GM19035 (cell line): Measurements from ENCODE around the gene PIPOX.

Source experiments
- ATAC-seq: cut with Tn5 transposase; IDR thresholded peaks from one replicate; pipeline ENCODE4 v1.9.1; 2021; ENCODE audit not compliant: unreplicated experiment

PIPOX gene, protein sequence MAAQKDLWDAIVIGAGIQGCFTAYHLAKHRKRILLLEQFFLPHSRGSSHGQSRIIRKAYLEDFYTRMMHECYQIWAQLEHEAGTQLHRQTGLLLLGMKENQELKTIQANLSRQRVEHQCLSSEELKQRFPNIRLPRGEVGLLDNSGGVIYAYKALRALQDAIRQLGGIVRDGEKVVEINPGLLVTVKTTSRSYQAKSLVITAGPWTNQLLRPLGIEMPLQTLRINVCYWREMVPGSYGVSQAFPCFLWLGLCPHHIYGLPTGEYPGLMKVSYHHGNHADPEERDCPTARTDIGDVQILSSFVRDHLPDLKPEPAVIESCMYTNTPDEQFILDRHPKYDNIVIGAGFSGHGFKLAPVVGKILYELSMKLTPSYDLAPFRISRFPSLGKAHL

DNA sequence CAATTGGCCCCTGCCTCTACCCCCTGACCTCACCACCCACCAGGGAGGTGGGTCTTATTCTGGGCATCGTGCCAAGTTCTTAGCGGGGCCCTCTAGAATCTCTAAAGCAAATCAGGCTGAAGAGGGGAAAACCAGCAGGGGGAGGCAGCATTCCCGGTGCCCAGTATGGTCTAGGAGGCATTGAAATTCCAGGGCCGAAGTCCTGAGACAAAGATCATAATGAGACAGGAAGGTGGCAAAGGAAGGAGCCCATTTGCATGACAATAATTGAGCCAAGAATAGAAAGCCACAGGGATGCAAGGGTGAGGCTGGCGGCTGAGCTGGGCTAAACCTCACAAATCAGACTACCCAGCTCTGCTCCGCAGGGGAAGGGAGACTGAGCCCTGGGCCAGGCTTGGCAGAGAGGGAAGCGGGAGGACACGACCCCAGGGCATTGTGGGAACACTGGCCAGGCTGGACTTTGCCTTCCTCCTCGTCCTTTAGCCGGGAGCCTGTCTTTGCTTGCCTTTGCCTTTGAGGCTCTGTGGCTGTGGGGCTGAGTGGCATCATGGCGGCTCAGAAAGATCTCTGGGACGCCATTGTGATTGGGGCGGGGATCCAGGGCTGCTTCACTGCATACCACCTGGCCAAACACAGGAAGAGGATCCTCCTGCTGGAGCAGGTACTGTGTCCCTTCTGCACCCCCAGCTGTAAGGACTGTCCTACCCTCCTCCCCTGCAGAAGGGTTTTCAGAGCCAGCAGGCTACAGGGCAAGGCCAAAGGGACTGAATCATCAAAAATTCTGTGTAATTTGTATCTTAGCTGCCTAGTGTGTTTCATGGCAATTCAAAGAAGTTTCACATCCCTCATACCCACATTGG, at the start of gene PIPOX:
Gene PIPOX, plus strand, starts transcription at position 463 of the 860 bp plus-strand sequence. Its CDS starts 85 bp downstream, at position 548.
- no peak for ATAC-seq

DNA sequence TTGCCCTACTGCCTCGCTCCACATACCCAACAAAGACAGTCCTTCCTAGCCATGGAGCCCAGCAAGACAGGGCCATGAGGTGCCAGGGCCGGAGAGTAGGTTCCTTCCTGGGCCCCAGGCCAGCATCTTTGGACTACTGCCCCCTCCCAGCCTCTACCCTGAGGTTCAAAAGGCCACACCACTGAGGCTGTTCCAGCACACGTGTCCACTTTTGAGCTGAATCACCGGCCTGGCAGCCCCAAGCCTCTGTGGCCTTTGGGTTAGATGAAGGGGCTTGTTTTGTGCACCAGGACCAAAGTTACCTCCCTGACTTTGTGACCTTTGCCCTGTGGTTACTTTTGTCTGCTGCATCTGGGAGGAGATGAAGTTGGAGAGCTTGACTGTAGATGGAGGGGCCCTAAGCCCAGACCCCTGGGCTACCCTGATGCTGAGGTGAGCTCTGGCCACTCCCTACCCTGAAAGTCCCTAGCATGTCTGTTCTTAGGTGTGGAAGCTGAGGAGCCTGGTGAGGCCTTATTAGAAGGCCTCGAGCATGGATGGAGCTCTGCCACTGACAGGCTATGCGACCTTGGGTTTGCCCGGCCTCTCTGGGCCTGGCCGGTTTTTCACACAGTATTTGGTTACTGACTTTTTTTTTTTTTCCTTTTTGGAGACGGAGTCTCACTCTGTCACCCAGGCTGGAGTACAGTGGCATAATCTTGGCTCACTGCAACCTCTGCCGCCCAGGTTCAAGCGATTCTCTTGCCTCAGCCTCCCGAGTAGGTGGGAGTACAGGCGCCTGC, 49.1 kb upstream of the PIPOX start:
- no peak for ATAC-seq

DNA sequence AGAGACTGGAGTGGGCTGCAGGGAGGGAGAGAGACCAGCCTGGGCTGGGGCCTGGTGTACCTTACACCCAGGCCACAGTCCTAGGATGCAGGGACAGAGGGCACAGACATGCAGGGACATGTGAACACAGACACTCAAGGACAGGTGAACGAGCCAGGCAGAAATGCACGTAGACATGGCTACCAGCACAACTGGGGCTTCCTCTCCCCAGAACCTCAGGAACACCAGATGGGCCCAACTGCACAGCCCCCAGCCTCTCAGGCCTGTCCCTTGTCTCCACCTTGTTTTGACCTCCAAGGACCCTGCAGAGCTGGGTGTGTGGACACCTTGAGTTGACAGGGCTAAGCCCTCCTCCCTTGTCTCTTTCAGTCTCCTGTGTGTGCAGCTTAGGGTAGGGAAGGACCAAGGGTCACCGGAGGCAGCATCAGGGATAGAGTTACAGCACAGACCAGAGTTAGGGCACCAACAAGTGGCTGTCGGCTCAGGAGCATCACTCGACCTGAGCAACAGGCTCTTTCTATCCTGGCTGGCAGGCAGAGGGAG, 46.3 kb upstream of the PIPOX start:
- ATAC-seq = no peak

DNA sequence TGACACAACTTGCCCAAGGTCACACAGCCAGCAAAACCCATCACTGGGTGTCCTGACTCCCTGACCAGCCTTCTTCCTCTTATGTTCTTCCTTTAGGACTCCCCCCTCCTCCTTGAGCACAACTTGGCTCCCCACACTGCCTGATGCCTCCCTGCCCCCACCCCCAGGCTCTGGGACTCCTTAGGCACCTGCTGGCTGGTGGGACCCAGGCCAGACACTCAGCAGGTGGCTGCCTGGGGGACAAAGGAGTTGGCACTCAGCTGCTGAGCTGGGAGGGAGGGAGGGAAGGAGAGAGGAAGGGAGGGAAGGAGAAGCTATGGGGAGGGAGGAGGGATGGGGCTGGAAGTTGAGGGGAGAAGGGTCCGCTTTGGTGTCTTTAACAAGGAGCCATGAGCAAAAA, 45.1 kb upstream of the PIPOX start:
- ATAC-seq = no peak

DNA sequence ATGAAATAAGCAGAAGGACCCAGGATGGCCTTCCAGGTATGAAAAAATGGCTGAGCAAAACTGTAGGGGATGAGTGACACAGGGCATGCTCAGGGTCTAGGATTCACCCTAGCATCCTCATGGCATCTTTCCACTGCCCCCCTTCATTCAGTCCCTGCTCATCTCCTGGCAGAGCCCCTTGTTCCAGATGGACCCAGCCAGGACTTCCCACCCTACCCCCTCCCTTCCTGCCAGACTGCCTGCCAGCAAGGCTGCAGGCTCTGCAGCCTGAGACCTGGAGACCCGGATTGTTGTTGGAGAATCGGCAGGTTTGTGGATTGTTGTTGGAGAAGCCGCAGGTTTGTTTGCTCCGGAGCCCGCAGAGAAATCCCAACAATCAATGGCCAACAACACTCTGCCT, 43.7 kb upstream of the PIPOX start:
- no peak for ATAC-seq

DNA sequence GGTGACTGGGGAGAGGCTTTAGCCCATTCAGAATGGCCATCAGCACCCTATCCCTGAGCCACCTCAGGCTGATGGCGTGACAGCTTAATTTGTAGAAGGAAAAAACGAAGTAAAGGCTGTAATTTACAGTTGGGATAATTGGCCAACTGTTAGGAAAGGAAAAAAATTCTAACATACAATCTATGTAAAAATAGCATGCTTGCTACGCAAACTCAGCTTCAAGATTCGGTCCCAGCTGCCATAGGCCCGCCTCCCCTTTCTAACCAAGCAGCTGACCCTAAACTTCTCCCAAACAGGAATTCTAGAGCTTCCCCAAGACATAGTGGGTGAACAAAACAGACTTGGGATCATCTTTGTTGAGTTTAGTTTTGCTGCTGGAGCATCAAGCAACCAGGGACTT, 42.0 kb upstream of the PIPOX start:
- no peak for ATAC-seq

DNA sequence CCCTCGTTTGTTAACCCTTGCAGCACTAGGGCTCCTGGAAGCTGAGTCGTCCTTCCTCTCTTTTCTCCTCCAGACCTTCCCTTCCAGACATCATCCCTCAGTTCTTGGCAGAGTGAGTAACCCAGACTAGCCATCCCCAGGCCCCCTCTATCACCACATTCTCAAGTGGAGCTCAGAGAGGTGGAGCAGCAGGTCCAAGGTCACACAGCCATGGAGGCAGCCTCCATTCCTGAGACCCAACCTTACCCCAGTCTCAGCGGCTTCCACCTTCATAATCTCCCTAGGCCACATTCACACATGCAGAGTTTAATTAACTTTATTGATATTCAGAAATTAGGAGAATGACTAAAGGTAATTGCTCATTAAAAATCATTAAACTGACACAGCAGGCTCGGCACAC, 40.1 kb upstream of the PIPOX start:
- no peak for ATAC-seq

DNA sequence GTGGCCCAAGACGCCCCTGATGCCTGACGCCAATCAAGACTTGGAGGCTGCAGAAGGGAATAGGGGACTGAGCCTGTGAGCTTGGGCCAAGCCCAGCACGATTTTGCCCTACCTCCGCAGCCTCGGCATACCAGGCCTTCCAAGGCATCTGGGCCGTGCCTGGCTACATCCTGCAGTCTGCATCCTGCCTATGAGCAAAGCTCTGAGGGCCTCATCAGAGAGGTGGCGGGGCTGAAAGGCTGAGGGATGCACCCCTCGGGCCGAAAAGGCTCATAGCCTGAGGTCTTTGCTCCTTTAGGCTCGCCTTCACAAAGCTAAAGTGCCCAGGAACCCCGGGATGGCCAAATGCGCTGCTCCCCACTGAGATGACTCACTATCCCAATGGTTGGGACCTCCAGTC, 39.7 kb upstream of the PIPOX start:
- no peak for ATAC-seq

DNA sequence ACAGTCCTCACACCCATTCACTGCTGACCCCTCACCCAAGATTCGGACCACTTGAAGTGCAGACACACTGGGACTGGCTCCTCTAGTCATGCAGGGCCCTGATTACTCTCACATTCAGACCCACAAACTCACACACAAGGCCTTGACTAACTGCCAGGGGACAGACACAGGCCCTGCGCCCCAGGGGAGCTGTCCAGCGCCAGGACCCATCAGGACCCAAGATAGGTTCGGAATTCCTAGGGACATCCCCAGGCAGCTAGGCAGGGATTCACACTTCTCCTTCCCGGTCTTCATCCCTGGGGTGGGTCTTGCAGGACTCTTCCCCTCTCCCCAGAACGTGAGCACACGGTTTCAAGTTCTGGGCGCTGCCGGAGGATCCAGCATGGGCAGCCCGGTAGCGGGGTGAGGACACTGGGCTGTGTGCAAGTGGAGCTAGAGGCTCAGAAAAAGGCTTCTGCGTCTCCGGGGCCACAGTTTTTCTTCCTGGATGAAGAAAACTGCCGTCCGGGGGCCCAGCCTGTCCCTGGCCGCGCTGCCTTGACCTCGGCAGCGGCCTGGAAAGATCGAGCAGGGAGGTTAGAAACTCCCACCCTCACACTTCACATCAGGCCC, 38.8 kb upstream of the PIPOX start:
- no peak for ATAC-seq

DNA sequence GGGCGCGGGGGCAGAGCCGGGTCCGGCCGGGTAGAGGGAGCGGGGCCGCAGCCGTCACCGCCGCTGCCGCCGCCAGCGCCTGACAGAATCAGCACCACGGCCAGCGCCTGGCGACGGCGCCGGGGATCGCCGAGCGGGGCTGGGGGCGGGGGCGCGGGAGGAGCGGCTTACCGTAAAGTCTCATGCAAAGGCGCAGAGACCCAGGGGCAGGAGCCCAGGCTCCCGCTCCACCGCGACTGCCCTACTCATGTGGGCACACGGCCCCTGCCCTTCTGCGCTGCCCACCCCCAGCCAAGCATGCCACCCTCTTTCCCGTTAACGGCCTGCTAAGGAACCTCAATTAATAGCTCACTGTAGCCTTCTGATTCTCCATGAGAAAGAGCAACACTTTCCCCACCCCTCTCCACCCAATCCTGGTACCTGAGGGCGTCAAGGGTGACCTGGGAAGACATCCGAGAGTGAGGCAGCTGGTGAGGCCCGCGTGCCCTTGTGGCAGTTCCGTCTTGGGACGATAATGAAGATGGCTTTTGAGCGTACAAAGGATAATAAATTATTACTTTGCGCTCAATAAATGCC, 36.9 kb upstream of the PIPOX start, which contains the start of gene SEZ6:
Gene SEZ6, minus strand, starts transcription at position 98 of the 576 bp plus-strand sequence. CDS start 164 bp downstream, outside the sequence.
- ATAC-seq = no peak

DNA sequence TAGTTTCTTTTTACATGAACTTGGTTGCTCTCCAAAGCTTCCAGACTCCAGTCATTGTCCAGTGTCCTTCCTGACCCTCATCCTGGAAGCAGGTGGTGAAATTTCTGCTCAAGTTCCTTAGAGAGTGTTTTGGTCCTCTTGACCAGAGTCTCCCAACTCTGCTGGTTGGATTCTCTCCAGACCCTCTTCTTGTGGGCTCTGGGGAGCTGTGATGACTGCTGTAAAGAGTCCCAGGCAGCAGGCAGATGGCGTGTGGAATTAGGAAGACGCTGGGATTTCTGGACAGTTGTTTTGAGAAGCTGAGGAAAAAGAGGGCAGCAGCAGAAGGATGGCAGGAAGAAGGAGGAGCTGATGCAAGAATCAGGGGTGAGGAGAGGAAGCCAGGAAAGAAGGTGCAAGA, 35.5 kb upstream of the PIPOX start:
- ATAC-seq = no peak

DNA sequence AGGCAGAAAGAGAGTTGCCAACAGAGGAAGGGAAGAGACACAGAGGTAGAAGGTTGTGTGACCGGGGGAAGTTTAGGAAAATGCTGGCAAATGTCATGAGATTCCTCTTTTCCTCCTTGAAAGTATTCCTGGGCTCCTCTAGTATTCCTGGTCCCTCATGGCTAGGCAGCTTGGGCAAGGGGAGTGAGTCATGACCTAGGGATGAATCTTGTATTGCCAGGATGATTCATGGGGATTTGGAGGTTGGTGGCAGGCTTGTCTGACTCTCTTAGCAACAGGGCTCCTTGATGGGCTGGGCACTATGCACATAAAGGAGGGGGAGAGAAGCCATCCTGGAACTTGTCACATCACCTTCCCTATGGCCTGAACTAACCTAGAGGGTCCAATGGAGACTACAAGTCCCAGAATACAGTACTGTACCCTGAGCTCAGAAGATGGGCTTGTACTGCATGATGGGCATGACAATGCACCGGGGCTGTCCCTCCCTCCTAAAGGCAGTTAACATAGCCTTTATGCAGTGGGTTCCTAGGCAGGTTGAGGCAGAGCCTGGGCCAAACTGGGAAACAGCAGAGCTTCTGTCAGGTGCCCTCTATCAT, 35.0 kb upstream of the PIPOX start:
- ATAC-seq = no peak

DNA sequence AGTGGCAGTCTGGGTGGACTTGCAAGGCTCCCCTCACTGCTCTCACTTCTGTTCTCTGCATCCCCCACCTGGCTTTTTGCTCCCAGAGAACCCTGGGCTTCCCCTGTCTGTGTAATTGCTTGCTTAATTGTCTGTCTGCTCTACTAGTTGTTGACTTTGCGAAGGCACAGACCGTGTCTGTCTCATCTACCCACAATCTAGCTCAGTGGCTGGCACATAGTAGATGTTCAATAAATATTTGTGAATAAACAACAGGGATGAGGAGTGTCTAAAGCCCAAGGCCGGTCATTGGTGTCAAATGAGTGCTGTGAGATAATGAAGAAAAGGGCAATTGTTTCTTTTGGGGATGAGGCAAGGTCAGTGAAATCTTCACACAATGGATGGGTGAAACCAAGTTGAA, 34.4 kb upstream of the PIPOX start:
- ATAC-seq = no peak

DNA sequence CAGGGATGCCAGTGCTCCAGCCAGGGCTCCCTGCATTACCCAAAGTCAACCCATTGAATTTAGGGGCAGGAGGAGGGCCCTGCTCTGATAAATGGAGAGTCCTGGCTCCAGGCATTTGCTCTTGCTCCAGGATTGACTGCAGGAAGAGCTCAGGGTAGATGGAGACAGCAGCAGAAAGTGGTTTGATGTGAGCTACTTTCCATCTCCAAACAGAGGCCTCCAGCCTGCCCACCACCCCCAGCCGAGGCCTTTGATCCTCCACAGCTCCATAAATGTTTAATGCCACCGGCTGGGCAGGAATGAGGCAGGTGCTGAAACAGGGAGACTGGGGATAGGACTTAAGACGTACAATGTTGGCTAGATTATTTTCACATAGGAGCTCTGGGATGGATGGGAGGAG, 32.8 kb upstream of the PIPOX start:
- ATAC-seq = no peak

DNA sequence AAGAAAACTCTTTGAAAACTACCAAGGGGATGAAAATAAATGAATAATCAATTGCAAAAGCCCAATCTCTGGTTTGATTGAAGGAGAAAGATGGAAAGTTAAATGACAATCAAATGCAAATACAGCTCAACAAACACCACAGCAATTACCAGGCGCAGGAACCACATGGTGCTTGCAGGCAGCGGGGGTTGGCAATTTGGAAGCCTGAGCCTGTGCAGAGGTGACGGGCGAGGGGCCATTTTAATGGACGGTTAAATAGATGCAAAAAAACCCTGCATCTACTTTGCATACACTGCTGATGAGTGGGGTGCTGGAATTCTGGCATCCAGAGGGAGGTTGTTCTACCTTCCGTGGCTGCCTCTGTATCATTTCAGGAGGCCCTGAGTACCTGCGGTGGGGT, 32.4 kb upstream of the PIPOX start:
- no peak for ATAC-seq

DNA sequence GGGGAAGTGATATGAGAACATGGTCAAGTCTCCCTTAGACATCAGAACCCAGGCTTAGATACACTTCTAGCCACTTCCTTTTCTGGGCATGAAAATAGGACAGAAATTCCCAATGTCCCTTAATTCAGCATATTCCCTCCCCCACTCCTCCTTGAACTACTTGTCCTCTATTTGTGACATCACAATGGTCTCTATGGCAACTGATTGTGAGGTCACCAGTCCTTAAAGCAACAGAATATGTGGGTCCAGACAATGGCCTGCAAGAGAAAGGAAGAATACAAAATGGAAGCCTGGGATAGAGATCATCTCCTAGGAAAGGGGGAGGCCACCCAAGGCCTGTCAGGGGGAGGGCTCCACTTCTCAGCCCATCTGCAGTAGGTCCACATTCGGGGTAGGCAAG, 30.4 kb upstream of the PIPOX start:
- no peak for ATAC-seq

DNA sequence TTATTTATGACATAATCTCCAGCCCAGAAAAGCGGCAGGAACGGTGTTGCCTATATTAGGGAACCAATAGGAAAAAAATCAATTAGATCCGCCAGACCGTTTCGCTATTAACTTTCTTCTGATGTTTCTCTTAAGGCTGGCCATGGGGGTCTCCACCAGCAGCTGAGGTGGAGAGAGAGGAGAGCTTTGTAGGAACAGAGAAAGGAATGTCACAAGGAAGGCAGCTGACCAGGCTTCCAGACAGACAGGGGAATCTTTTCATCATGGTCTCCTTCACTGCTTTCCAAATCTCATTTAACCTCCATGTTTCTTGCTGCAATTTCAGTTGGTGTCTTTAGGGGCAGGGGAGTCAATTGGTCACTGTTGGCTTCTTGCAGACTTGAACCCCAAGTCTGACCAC, 28.2 kb upstream of the PIPOX start:
- ATAC-seq = no peak

DNA sequence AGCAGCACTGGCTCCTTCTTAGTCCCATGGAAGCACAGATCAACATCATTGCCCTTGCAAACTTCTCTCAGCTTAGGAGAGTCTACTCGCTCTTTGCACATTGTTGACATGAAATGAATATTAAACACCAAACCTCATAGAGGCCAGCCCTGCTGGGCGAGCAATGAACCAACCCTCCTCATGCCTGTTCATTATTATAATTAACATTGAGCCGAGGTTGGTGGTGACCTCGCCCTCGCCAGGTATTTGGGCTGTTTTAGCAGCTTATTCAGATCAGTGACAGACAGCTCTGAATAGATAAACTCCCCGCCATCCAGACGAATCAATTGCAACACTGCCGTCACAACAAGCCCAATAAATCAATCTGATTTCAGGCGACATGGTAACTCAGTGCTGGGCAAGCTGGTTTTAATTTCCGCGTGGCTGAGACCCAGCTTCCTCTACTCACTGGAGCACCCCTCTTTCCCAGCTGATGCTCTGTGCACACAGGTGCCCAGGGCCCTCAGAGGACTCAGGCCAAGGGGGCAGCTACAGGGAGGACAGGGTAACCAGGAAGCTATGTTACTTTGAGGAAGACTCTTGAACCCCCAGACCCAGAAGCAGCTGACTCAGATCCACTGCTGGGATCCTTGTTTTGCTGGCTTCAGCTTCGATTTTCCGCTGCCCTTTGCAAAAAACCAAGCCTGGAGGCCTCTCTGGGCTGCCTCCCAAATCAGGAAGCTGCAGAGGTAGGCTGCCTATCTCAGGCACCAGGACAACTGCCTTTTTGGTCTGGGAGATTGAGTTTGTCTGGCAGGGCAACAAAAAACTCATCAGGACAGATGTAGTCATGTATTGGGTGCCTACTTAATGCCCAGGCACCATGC, 26.4 kb upstream of the PIPOX start:
- no peak for ATAC-seq
